Type B pancreatic cell (in vitro differentiated cells): ENCODE measurements around the gene CAPN14. TPM values are rescaled to one million over a fixed set of nuclear protein-coding genes. Genes with fewer than 3 reads are reported as not detected.

Experiments
- DNase-seq: peaks from one replicate; pipeline ENCODE4 v3.0.0; 2021; ENCODE audit warnings: mixed read lengths; ENCODE audit not compliant: unreplicated experiment; ENCODE audit errors: extremely low spot score
- H3K27ac Mint-ChIP-seq: 2 replicates; pipeline ENCODE4 v1.8.0; 2021; ENCODE audit warnings: mild to moderate bottlenecking, mixed read lengths
- H3K27me3 Mint-ChIP-seq: 2 replicates; pipeline ENCODE4 v1.8.0; 2021; ENCODE audit warnings: mixed read lengths
- H3K36me3 Mint-ChIP-seq: 2 replicates; pipeline ENCODE4 v1.8.0; 2021; ENCODE audit warnings: mixed read lengths
- H3K4me1 Mint-ChIP-seq: one replicate; pipeline ENCODE4 v1.8.0; 2021; ENCODE audit warnings: mixed read lengths; ENCODE audit not compliant: unreplicated experiment
- H3K4me3 Mint-ChIP-seq: 2 replicates; pipeline ENCODE4 v1.8.0; 2021; ENCODE audit warnings: mild to moderate bottlenecking, mixed read lengths
- H3K9me3 Mint-ChIP-seq: 2 replicates; pipeline ENCODE4 v1.8.0; 2021; ENCODE audit warnings: mixed read lengths
- CTCF ChIP-seq: fragments of 200-600 bp; sonication (generic); conservative IDR thresholded peaks from 2 replicates; pipeline ENCODE4 v1.5.0; 2021; ENCODE audit warnings: antibody characterized with exemption, mild to moderate bottlenecking
- total RNA-seq: library from RNA; stranded (reverse); gene quantifications from 2 replicates; pipeline ENCODE4 v1.2.1, GENCODE V29; 2021; ENCODE audit warnings: low replicate concordance

CAPN14 gene
- total RNA-seq, 1 donor from 2014 or later = 0.39 TPM

- no peak for TF ChIP-seq CTCF
- Mint-ChIP-seq H3K9me3 (no peaks in the 10 kb centered on the region), H3K27me3 (no peaks in the 10 kb centered on the region), H3K36me3 (peaks cover 13% of the 10 kb centered on the region), H3K27ac (no peak overlapping the region), H3K4me3 (no peak overlapping the region), H3K4me1 (peaks cover 9% of the 10 kb centered on the region)
- DNase-seq = no peak
Observed at GRCh38 chr2:31247711-31248110, 30.4 kb upstream of the CAPN14 start.

DNA sequence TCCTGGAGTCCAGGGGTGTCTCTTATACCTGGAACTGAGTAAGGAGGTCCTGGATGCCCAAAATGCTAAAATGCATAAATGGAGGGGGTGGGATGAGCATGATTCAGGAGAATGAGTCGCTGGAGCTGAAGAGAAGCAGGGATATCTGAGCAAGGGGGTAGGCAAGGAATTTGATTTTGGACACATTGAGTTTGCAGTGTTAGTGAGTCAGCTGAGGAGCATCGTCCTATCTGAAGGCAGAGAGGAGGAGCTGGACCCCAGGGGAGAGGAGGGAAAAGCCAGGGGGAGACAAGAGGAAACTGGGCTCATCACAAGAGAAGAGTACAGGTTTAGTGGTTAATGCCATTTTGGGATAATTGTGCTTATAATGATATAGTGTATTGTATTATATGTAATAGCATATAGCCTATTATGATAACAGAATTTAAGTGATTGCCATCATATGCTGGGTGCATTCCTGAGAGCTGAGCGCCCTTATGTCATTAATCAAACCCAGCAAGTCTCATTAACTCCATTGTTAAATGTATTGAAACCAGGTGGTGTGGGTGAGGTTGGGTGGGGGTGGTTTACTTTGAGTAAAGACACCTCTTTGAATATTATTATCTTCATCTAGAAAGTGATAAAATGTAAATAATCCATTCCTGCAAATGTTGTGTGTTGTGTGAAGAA is 29.0 kb upstream of the CAPN14 start:
- Mint-ChIP-seq H3K4me3 (no peak overlapping the region), H3K9me3 (no peaks in the 10 kb centered on the region), H3K27ac (no peak overlapping the region), H3K27me3 (no peaks in the 10 kb centered on the region), H3K4me1 (peaks cover 9% of the 10 kb centered on the region), H3K36me3 (peaks cover 13% of the 10 kb centered on the region)
- DNase-seq = no peak
- TF ChIP-seq CTCF = no peak

DNA sequence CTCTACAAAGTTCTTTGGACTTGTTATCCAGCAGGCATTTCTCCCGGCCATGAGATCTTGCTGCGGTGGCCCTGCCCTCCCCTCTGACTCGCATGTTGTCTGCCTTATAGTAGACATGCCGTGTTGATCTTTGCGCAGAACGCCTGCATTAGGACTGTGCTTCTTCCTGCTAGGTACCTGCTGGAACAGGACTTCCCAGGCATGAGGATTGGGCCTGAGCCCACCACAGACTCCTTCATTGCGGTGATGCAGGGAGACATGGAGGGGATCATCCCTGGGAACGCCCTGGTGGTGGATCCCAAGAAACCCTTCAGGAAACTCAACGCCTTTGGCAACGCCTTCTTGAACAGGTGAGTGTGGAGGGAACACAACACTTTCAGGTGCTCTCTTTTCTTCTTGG is 26.8 kb upstream of the CAPN14 start:
- DNase-seq = peak; percentile 27
- H3K9me3 Mint-ChIP-seq = no peaks in the 10 kb centered on the region
- H3K4me3 Mint-ChIP-seq = no peak overlapping the region
- H3K27ac Mint-ChIP-seq = no peak overlapping the region
- peaks cover 17% of the 10 kb centered on the region for H3K4me1 Mint-ChIP-seq
- TF ChIP-seq CTCF = no peak
- H3K27me3 Mint-ChIP-seq = no peaks in the 10 kb centered on the region
- peaks cover 13% of the 10 kb centered on the region for H3K36me3 Mint-ChIP-seq

- H3K27ac Mint-ChIP-seq = no peak overlapping the region
- peaks cover 16% of the 10 kb centered on the region for H3K36me3 Mint-ChIP-seq
- H3K4me3 Mint-ChIP-seq = no peak overlapping the region
Observed at GRCh38 chr2:31243053-31243452, 25.7 kb upstream of the CAPN14 start.

GRCh38 chr2:31241625-31242270 is 24.4 kb upstream of the CAPN14 start:
- Mint-ChIP-seq H3K4me3 (no peak overlapping the region), H3K27me3 (no peaks in the 10 kb centered on the region), H3K9me3 (no peaks in the 10 kb centered on the region), H3K27ac (no peak overlapping the region), H3K4me1 (peaks cover 26% of the 10 kb centered on the region), H3K36me3 (peaks cover 17% of the 10 kb centered on the region)
- TF ChIP-seq CTCF = no peak
- no peak for DNase-seq

More at GRCh38 chr2:31243053-31243452, 25.7 kb upstream of the CAPN14 start:
- no peak for DNase-seq
- Mint-ChIP-seq H3K27me3 (no peaks in the 10 kb centered on the region), H3K9me3 (no peaks in the 10 kb centered on the region), H3K4me1 (peaks cover 22% of the 10 kb centered on the region)
- TF ChIP-seq CTCF = no peak
